HG03565 (cell line): ENCODE data around the gene VGF.
"Not testable (repeated sequence)": the region's sequence is repeated elsewhere in the genome, so short reads cannot be mapped to it uniquely, and the experiment has no call there.

Experiments
- ATAC-seq: cut with Tn5 transposase; IDR thresholded peaks from one replicate; pipeline ENCODE4 v1.9.1; 2021; ENCODE audit warnings: mild to moderate bottlenecking, moderate library complexity; ENCODE audit not compliant: unreplicated experiment

The VGF gene

DNA sequence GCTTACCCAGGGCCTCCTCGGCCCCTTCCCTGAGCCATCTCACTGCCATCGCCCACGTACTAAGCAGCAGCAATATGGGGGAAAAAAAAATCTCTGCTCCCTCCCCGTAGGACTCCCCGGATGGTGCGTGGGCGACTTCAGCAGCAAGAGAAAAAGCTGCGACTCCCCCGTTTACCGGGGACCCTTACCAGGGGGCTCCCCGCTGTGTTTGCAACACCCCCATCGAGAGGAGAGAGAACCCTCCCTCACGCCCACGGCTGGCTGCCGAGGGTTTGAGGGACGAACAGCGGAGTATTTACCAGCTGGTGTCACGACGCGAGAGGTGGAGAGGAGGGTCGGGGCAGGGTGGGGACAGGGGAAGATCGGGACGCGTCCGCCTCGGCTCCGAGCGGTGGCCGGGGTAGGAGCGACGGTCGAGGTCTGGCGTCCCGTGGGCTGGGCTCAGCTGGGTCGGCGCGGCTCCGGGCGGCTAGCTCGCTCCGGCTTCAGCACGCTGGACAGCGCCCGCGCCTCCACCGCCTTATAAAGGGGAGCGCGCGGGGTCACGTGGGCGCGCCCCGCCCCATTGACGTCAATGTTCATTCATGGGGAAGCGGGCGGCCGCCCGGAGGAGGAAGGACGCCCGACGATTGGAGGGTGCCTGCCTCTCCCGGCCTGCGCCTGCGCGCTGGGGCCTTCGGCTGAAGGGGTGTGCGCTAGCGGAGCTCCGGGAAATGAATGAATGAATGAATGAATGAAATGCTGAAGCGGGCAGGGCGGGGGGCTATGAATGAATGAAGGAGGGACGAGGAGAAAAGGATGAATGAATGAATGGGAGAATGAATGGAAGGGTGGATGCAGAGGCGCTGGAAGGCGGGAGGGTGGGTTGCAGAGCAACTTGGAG is at the start of gene VGF:
Gene VGF, minus strand, starts transcription at position 495 of the 883 bp plus-strand sequence. CDS start 726 bp downstream, outside the sequence.
- ATAC-seq = peak; percentile 76

DNA sequence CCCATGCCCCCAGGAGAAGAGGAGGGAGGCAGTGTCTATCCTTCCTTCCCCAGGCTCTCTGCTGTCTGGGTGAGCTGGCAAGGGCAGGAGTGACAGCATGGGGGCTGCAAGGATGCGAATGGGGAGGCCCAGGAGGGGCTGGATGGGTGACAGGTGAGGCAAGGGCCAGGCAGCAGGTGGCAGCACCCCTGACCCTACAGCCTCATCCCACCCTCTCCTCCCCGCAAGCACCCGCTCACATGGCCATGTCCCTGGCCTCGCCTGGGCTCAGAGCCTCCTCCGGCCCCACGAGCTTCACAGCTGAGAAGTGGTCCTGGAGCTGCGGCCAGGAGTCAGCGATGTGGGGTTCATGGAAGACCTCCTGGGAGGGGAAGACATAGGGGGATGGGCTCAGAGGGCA is 46.6 kb upstream of the VGF start:
- no peak for ATAC-seq

DNA sequence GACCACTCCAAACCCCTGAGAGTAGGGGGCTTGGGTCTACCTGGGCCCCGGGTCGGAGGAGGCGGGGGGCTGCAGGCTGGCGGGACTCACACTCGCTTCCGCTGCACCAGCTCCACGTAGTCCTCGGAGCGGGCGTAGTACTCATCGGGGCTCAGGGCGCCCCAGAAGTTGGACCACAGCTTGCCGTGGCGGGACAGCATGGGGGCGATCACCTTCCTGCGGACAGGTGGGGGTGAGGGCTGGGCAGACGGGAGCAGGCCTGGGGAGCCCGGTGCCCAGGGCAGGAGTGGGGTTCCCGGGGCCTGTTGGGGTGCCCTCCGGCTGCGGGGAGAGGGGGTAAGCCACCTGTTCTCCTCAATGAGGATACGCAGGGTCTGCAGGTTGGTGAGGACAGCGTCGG is 46.1 kb upstream of the VGF start:
- no peak for ATAC-seq

DNA sequence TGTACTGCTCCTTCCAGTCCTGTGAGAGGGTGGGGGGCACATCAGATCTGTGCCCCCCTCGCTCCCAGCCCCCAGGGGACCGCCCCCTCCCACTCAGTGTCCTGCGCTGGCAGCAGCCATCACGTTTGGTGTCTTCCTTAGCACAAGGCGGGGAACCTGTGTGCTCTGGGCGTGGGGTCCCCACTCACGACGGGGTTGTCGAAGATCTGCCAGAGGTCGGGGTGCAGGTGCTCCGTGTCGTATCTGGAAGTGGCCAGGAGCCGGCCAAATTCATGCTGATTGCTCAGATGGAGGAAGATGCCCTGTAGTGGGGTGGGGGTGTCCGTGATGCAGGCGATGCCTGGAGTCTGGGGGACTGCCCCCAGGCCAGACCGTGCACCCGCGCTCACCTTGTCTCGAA is 44.8 kb upstream of the VGF start:
- ATAC-seq = no peak

DNA sequence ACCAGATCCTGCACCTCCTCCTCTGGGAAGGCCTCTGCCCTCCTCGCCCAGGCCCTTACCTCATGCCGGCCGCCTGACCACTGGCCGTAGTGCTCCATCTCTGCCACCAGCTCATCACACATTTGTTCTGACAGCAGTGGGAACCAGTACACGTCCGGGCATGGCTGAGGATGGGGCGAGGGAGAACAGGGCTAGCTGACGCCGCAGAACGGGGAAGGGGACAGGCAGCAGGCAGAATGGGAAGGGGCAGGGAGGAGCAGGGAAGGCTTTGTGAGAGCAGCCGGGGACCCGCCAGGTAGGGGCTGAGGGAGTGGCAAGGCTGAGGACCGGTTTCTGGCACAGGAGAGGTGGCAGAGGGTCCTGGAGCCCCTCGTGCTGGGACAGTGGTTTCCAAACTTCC is 43.4 kb upstream of the VGF start:
- ATAC-seq = no peak

DNA sequence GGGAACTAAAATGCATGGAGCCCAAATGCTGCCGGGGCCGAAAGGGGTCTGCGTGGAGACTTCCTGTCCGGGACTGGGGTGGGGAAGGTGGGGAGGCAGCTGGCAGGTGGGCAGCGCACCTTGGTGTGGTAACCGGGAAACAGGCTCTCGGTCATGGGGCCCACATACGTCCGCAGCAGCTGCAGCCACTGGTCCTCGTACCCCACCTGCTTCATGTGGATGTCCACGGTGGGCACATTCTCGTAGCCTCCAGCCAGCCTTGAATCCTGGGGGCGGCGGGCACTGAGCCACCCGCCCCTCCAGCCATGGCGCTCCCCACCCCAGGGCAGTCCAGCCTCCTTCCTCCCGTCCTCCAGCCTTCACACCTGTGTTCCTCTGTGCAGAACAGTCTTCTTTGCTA is 42.1 kb upstream of the VGF start:
- no peak for ATAC-seq

DNA sequence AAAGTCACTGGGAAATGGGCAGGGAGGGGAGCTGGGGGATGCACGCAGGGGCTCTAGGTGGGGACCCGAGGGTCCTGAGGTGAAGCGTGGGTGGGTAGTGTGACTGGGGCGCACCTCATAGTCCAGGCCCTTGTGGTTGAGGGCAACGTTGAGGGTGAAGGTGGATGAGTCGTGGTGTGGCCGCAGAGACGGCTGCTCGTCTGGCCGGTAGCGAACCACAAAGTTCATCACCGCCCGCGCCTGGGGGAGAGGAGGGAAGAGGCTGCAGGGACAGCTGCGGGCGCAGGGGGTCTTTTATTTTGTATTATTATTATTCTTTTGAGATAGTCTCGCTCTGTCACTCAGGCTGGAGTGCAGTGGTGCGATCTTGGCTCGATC is 41.3 kb upstream of the VGF start:
- no peak for ATAC-seq

DNA sequence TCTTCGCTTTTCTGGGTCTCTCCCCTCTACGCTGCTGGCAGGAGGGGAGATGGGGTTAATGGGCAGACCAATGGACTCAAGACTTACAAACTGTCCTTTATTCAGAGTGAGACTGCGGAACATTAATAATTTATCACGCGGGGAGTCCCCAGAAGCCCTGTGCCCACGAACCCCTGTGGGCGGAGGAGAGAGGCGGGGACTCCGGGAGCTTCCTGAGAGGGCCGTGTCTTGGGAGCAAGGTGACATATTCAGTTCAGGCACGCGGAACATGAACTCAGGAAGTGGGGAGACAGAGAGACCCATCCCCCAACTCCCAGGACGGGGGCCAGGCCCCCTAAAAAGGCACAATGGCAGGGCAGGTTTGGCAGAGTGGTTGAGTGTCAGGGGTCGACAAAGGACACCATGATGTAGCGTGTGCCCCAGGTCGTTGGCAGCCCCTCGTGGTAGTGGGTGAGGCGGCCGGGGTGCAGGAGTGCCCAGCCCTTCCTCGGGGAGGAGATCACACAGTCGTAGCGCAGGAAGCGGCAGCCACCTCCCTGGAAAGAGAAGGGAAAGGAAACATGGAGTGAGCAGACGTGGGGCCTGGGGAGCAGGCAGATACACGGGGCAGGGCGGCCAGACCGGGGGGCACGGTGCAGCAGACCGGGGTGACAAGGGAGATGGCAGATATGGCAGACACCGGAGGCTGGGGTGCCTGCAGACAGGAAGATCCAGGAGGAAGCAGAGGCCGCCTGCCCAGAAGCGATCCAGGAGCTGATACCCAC is 40.7 kb upstream of the VGF start:
- ATAC-seq = no peak

DNA sequence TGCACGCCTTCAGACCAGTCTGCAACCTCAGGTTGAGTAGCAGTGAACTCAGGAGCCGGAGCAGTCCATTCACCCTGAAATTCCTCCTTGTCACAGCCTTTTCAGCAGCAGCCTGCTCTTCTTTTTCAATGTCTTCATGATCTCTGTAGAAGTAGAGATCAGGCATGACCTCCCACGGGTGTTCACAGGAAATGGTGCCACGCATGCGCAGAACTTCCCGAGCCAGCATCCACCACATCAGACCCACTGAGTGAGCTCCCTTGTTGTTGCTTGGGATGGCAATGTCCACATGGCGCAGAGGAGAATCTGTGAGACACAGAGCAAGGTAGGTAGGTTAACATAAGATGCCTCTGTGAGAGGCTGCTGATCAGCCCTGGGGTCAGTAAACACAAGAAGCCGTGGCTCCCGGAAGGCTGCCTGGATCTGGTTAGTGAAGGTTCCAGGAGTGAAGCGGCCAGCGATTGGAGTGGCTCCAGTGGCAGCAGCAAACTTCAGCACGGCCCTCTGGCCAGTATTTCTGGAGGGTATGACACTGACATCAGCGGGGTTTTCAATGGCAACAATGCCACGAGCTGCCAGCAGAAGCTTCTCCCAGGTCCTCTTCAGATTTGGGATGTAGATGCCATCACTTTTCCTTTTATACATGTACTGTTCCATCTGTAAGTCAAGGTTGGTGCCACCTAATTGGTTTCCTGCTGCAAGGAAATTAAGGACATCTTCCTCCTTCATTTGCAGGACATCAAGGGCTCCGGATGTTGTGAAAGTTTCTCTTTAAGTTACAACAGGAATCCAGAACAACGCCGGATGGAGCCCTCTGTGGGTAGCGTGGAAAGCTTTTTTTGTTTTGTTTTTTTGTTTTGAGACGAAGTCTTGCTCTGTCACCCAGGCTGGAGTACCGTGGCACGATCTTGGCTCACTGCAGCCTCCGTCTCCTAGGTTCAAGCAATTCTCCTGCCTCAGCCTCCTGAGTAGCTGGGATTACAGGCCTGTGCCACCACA is 38.7 kb upstream of the VGF start:
- ATAC-seq = not testable (repeated sequence)

DNA sequence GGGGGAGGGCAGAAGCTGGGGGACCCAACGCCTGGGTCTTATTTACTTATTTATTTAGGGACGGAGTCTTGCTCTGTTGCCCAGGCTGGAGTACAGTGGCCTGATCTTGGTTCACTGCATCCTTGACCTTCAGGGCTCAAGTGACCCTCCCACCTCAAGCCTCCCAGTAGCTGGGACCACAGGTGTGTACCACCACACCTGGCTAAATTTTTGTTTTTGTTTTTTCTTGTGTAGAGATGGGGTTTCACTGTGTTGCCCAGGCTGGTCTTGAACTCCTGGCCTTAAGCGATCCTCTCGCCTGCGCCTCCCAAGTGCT is 37.2 kb upstream of the VGF start:
- ATAC-seq = no peak

DNA sequence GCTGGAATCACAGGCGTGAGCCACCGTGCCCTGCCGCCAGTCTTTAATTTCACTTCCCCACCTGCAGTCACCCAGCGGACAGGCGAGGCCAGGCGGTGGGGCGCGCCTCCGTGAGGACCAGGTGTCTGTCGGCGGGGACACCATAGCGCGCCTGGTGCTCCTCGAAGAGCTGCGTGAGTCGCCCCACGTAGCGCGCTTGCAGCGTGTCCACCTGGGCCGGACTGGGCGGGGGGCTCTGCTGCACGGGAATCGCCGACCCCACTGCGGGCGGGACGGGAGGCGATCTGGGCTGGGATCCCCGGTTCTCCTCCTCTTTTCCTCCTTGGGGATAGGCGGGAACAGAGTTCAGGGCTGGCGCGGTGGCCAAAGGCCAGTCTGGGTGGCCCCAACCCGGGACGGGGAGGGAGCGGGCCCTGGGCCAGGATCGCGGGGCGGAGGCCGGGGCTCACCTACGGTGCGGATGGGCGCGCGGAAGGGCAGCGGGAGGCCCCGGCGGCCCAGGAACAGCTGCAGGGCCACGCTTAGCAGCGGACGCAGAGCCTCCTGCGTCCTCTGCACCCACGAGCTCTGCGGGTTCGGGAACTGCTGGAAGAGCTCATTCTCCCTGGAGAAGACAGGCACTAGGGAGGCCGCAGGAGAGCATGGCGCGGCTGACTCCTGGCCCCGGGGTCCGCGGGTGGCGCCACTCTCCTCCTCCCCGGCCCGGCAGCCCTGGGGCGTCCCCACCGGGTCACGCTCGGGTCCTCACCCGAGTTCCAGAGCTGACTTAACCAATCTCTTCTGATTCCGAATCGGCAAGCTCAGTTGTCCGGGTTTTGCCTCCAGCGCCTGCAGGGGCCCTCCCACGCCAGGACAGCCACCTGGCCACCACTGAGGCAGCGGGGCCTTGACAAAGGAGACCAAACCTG is 36.6 kb upstream of the VGF start:
- no peak for ATAC-seq

DNA sequence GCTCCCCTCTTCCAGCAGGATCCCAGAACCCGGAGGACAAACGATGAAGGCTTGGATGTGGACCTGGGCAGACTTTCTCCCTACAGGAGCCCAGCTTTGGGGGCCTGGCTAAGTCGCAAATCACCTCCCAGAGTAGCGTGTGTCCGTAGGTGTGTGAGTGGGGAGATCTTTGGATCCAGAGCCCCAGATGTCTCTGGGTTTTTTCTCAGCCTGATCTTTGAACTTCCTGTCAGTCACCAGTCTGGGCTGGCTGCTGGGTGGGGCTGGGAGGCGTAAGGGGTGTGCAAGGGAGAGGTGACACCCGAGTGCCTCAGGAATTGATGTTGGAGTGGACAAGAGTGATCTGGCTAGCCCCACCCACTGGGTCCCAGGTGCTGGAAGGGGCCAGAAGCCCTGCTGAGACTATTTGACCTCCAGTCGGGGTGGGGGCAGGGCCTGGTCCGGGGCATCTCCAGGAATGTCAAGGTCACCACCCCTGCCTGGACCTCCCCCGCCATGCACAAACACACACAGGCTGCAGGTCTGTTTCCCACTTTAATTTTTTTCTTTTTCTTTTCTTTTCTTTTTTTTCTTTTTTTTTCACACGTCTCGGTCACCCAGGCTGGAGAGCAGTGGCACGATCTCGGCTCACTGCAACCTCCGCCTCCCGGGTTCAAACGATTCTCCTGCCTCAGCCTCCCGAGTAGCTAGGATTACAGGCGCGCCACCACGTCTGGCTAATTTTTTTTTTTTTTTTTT is 35.7 kb upstream of the VGF start, which contains the start of gene MOGAT3:
Gene MOGAT3, minus strand, starts transcription at position 175 of the 738 bp plus-strand sequence. CDS start 182 bp downstream, outside the sequence.
- no peak for ATAC-seq

DNA sequence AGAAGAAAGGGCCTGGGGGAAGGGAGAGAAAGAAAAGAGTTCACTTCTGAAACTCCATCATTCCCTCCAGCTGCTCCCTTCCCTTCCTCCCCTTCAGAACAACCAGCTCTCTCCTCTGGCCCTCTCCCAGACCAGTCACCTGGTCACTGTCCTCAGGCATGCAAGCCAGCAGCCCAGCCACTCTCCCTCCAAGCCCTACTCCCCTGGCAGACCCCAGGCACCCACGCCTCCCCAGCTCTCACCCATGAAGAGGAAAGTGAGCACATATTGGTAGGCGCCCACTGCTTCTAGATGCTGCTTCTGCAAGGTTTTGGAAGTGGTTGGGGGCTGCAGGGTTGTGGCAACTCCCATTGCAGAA is 35.1 kb upstream of the VGF start:
- no peak for ATAC-seq

DNA sequence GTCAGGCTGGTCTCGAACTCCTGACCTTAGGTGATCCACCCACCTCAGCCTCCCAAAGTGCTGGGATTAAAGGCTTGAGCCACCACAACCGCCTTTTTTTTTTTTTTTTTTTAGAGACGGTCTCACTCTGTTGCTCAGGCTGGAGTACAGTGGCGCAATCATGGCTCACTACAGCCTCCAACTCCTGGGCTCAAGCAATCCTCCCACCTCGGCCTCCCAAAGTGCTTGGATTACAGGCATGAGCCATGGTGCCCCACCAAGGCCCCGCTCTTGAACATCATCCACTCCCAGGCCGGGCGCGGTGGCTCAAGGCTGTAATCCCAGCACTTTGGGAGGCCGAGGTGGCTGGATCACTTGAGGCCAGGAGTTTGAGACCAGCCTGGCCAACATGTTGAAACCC is 34.2 kb upstream of the VGF start:
- ATAC-seq = not testable (repeated sequence)

DNA sequence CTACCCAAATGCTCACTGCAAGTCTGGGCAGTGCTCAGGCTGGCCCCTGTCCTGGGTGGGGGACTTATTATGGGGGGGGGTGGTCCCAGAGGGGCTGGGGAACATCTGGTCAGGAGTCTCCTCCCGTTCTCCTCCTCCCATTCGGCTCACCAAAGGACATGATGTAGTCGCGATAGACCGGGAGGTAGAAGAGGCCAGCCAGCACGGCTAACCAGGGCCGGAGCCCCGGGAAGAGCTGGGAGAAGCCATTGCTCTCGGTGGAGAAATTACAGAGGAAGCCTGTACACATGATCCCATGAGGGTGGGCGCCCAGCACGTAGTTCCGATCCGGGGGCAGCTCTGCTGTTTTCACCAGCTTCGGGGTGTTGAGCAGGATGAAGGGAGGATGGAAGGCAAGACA is 33.1 kb upstream of the VGF start:
- ATAC-seq = no peak

DNA sequence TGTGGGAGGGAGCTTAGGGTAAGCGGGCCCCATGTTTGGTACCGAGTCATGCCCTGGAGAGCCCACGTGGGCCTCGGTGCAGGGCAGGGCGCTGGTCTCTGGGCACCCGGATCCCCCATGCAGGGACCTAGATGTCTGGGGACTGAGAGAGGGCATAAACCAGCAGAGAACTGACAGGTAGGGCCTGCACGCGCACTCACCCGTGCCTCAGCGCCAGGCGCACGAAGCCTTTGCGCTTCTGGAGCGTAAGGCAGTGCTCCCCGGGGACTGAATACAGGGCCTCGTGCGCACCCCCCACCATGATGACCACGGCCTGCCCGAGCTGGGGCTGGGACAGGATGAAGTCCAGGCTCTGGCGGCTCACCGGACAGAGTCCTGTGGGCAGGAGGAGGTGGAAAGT is 32.6 kb upstream of the VGF start:
- ATAC-seq = no peak

DNA sequence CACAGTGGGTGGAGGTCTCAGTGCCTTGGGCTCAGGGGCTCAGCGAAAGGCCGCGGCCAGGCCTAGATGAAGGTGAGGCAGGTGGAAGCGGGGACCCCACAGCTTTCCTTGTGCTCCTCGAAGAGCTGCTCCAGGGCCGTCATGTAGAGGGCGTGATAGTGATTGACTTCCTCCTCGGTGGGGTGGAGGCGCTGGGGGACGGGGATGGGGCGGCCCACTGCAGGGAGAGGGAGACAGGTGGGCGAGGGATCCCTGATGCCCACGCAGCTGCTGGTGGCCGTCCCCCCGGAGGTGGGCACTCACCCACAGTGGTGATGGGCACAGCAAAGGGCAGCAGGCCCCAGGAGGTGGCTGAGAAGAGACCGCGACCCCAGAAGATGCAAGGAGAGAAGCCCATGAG is 30.5 kb upstream of the VGF start:
- ATAC-seq = no peak

DNA sequence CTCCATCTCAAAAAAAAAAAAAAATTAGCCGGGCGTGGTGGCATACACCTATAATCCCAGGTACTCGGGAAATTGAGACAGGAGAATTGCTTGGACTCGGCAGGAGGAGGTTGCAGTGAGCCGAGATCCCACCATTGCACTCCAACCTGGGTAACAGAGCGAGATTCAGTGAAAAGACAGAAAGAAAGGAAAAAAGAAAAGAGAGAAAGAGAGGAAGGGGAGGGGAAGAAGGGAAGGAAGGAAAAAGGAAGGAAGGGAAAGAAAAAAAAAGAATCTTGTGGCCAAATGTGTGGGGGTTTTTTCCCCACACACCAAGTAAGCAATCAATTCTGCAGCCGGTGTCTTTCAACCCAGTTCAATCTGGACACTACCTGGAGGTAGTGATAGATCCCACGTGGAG is 23.7 kb upstream of the VGF start:
- ATAC-seq = no peak

DNA sequence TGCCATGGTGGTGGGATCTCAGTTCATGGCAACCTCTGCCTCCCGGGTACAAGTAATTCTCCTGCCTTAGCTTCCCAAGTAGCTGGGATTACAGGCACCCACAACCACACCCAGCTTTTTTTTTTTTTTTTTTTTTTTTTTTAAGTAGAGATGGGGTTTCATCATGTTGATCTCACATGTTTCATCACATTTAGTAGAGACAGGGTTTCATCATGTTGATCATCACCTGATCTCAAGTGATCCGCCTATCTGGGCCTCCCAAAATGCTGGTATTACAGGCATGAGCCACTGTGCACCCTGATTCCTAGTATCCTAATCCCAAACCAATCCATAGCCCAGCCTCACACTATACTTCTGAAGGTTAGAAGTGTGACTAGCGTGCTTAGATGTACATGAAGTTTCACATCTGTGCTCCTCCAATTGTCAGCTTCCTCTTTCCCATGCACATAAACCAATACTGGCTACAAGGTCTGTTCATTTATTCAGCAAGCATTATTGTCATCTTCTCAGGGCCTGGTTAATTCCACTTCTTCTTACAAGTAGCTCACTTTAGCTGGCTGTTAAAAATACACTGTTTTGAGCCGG is 21.6 kb upstream of the VGF start:
- no peak for ATAC-seq
